ENCODE results near the gene CCDC171.

The CCDC171 gene

GRCh38 chr9:15834541-15834940 is 281.7 kb downstream of the CCDC171 start:
- TF ChIP-seq CTCF (IDR thresholded peaks at IDR 0.05; ENCODE audit: low read depth, low read length): no peak
- H3K36me3 ChIP-seq: no peaks in the 10 kb centered on the region
- no peak overlapping the region for H3K4me3 ChIP-seq (ENCODE audit: low read depth, low read length)
- DNase-seq: no peak
- H3K27me3 ChIP-seq (ENCODE audit: insufficient read depth, low read depth, severe bottlenecking): no peaks in the 10 kb centered on the region
- H3K27ac ChIP-seq: no peak overlapping the region
- no peaks in the 10 kb centered on the region for H3K9me3 ChIP-seq (ENCODE audit: severe bottlenecking)

DNA sequence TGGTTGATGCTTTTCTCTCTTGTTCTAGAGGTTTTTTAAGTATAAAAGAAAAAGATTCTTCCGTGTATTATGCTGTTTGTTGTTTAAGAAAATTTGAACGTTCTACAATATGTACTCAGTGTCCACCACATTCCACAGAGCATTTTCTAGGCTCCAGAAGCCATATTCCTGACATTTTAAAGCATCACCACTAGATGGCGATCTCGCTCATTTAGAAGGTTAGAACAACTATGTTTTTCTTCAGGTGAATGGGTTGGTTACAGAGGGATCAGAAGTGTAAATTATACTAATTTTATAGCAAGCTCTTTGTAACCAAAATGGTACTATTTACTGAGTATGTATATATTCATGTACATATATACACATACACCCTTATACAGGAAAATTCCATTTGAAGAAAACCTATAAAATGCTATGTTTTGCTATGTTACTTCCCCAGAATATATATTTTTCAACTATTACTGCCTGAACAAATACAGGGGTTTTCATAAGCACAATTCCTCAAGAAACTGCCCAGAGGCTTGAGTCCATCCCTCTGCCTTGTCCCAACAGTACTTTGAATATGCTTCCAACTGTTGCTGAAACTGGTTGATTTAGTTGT is 284.3 kb downstream of the CCDC171 start:
- H3K4me3 ChIP-seq (ENCODE audit: low read depth, low read length): no peak overlapping the region
- peak; percentile 50 for TF ChIP-seq CTCF (IDR thresholded peaks at IDR 0.05; ENCODE audit: low read depth, low read length)
- H3K27me3 ChIP-seq (ENCODE audit: insufficient read depth, low read depth, severe bottlenecking): no peaks in the 10 kb centered on the region
- no peak overlapping the region for H3K27ac ChIP-seq
- H3K9me3 ChIP-seq (ENCODE audit: severe bottlenecking): no peaks in the 10 kb centered on the region
- H3K36me3 ChIP-seq: no peaks in the 10 kb centered on the region
- peak; percentile 20 for DNase-seq

GRCh38 chr9:15842051-15842450 is 289.2 kb downstream of the CCDC171 start:
- no peaks in the 10 kb centered on the region for H3K27me3 ChIP-seq (ENCODE audit: insufficient read depth, low read depth, severe bottlenecking)
- no peak for DNase-seq
- H3K4me3 ChIP-seq (ENCODE audit: low read depth, low read length): no peak overlapping the region
- H3K27ac ChIP-seq: no peak overlapping the region
- no peaks in the 10 kb centered on the region for H3K36me3 ChIP-seq
- no peak for TF ChIP-seq CTCF (IDR thresholded peaks at IDR 0.05; ENCODE audit: low read depth, low read length)
- no peaks in the 10 kb centered on the region for H3K9me3 ChIP-seq (ENCODE audit: severe bottlenecking)

DNA sequence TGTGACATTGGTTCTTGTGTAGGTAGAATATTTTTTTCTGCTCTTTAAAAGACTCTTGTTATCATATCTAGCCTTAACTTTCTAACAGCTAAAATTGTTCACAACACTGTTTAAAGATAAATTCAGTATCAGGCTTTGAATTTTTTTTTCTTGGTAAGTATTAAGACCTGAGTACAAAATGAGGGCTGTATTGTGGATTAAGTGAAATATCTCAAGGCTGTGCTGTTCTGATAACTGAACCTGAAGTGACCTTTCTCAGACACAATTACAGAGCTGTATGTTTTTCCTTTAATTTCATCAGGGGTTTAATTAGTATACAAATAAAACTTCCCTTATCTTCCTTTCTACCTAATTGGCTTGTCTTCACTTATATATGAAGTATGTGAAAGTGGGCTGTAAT is 290.5 kb downstream of the CCDC171 start:
- Histone ChIP-seq H3K9me3 (ENCODE audit: severe bottlenecking) (no peaks in the 10 kb centered on the region), H3K4me3 (ENCODE audit: low read depth, low read length) (no peak overlapping the region), H3K27me3 (ENCODE audit: insufficient read depth, low read depth, severe bottlenecking) (no peaks in the 10 kb centered on the region), H3K36me3 (no peaks in the 10 kb centered on the region), H3K27ac (no peak overlapping the region)
- DNase-seq: no peak
- TF ChIP-seq CTCF (IDR thresholded peaks at IDR 0.05; ENCODE audit: low read depth, low read length): no peak

GRCh38 chr9:15843931-15844330 is 291.1 kb downstream of the CCDC171 start:
- Histone ChIP-seq H3K36me3 (no peaks in the 10 kb centered on the region), H3K9me3 (ENCODE audit: severe bottlenecking) (no peaks in the 10 kb centered on the region), H3K27ac (no peak overlapping the region), H3K4me3 (ENCODE audit: low read depth, low read length) (no peak overlapping the region), H3K27me3 (ENCODE audit: insufficient read depth, low read depth, severe bottlenecking) (no peaks in the 10 kb centered on the region)
- no peak for TF ChIP-seq CTCF (IDR thresholded peaks at IDR 0.05; ENCODE audit: low read depth, low read length)
- no peak for DNase-seq

- H3K9me3 ChIP-seq (ENCODE audit: severe bottlenecking): no peaks in the 10 kb centered on the region
- no peak overlapping the region for H3K4me3 ChIP-seq (ENCODE audit: low read depth, low read length)
- no peaks in the 10 kb centered on the region for H3K27me3 ChIP-seq (ENCODE audit: insufficient read depth, low read depth, severe bottlenecking)
- no peak for DNase-seq
- H3K36me3 ChIP-seq: no peaks in the 10 kb centered on the region
- TF ChIP-seq CTCF (IDR thresholded peaks at IDR 0.05; ENCODE audit: low read depth, low read length): no peak
- no peak overlapping the region for H3K27ac ChIP-seq
Measured at GRCh38 chr9:15846611-15847010, 293.8 kb downstream of the CCDC171 start.

All from WERI-Rb-1 (cell line).